Measurements from ENCODE around the gene CDKL2.

DNA sequence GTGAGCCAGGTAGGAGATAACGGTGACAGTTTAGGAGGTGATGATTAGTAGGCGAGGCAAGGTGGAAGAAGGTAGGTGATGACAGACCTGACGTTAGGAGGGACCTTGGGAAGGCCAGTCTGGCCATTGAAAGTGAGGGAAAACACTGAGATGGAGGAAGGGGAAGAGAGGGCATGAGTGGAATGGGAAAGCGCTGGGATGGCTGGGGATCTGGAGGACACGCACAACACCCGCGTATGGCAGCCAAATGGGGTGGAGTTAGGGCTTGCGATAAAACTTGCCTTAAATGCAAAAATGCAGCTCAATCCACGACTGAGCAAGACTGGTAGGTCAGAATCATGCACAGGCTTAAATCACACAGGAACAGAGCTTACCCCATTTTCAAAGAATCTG is 605 bp upstream of the CDKL2 start:
- no peak for TF ChIP-seq CTCF (IDR thresholded peaks at IDR 0.05)
- TF ChIP-seq POLR2A (IDR thresholded peaks at IDR 0.05) = no peak
